ENCODE data around the gene SND1.
A peak's percentile ranks its signal among the peaks of the same experiment; 100 is the strongest.

SND1 gene

DNA sequence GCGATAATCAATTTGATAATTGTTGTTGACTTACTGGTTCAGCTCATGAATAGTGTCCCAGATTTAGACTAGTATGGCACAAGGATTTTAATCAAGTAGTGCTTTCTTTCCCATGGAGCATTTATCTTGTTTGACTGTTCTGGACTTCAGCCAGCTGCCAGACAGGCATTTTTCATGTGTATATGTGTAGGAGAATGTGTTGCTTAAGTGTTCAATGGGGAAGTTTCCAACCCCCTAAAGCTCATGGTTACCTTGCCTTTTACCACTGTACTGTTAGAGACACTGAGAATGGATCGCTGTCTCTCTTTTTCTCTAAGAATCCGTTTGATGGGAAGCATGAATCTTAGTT lies 275.3 kb downstream of the SND1 start:
- H3K4me3 ChIP-seq (ENCODE audit: low read depth, low read length), result no peak overlapping the region
- TF ChIP-seq, protein P1, sequence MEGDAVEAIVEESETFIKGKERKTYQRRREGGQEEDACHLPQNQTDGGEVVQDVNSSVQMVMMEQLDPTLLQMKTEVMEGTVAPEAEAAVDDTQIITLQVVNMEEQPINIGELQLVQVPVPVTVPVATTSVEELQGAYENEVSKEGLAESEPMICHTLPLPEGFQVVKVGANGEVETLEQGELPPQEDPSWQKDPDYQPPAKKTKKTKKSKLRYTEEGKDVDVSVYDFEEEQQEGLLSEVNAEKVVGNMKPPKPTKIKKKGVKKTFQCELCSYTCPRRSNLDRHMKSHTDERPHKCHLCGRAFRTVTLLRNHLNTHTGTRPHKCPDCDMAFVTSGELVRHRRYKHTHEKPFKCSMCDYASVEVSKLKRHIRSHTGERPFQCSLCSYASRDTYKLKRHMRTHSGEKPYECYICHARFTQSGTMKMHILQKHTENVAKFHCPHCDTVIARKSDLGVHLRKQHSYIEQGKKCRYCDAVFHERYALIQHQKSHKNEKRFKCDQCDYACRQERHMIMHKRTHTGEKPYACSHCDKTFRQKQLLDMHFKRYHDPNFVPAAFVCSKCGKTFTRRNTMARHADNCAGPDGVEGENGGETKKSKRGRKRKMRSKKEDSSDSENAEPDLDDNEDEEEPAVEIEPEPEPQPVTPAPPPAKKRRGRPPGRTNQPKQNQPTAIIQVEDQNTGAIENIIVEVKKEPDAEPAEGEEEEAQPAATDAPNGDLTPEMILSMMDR (IDR thresholded peaks at IDR 0.05; ENCODE audit: insufficient read depth, low read depth, low read length, missing control alignments), result no peak
- DNase-seq (ENCODE audit: low read depth), result no peak

DNA sequence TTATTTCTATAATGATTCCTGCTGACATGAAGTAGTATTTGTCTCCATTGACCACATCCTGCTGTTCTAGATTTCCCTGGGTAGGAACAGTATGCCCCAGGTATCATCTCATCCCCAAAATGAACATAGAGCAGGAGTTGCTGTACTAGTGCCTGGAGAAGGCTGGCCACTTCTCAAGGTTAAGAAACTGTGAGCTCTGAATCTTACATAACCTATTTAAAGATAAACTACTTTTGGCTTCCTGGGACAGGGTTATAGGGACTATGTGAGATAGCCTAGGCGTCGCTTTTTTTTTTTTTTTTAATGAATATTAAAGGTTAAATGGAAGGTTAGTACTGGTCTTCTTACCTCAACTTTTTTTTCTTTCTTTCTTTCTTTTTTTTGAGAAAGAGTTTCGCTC lies 276.2 kb downstream of the SND1 start:
- TF ChIP-seq, protein P1 (IDR thresholded peaks at IDR 0.05; ENCODE audit: insufficient read depth, low read depth, low read length, missing control alignments), result no peak

DNA sequence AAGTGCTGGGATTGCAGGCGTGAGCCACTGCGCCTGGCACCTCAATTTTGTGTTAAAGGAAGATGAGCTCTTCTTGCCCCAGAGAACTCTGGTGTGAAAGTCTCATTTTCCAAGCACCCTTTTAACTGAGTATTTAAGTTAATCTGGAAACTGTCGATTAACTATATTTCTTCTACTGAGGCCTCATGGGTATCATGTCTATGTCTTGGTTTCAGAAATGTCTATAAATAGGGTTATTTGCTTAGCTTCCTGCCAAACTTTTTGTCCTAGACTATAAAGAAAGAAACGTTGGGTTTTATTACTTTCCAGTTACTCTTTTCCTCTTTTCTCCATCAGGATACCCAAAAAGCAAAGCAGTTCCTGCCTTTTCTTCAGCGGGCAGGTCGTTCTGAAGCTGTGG lies 276.9 kb downstream of the SND1 start:
- no peak for DNase-seq (ENCODE audit: low read depth)
- TF ChIP-seq, protein P1 (IDR thresholded peaks at IDR 0.05; ENCODE audit: insufficient read depth, low read depth, low read length, missing control alignments), result no peak
- H3K4me3 ChIP-seq (ENCODE audit: low read depth, low read length), result peak overlapping the region; percentile 22

More for the DNA sequence above, 276.2 kb downstream of the SND1 start:
- no peak for DNase-seq (ENCODE audit: low read depth)
- H3K4me3 ChIP-seq (ENCODE audit: low read depth, low read length), result no peak overlapping the region

DNA sequence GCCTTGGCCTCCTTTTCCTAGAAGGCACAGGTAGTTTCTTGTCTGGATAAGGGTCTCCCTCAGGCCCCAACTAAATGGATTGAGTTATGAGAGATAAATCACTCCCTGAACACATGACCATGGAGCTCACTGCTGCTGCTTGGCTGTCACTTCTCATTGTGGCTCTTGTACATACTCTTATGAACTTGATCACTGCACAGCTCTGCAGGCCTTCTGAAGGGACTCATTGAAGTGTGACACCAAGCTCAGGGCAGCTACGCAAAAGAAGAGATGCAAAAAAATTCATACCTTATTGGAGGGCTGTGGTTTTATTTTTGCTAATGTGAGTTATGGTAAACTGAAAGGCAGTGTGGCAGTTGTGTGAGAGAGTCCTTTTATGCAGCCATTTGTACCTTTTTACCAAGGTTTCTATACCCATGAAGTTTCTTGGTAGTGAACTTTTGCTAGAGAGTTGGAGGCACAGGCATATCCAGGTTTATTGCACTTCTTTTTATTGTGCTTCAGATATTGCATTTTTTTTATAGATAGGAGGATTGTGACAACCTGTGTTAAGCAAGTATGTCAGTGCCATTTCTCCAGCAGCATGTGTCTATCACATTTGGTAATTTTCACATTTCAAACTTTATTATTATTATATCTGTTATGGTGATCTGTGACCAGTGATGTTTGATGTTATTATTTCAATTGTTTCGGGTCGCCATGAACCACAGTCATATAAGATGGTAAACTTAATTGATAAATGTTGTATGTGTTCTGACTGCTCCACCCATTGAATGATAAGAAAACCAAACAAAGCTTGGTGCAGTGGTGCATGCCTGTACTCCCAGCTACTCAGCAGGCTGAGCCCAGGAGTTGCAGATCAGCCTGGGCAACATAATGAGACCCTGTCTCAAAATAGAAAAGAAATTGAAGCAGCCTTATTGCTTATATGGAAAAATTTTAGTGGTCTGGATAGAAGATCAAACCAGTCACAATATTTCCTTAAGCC lies 278.6 kb downstream of the SND1 start:
- peak; percentile 56 for DNase-seq (ENCODE audit: low read depth)
- TF ChIP-seq, protein P1 (IDR thresholded peaks at IDR 0.05; ENCODE audit: insufficient read depth, low read depth, low read length, missing control alignments), result no peak
- peak overlapping the region; percentile 22 for H3K4me3 ChIP-seq (ENCODE audit: low read depth, low read length)

DNA sequence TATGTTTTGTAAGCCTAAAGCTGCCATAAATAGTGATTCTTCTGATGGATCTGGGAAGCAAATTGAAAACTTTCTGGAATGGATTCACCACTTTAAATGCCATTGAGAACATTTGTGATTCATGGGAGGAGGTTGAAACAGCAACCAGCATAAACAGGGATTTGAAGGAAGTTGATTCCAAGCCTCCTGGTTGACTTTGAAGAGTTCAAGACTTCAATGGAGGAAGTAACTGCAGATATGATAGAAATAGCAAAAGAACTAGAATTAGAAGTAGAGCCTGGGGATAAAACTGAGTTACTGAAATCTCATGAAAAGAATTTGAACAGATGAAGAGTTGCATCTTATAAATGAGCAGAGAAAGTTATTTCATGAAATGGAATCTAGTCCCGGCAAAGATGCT lies 280.1 kb downstream of the SND1 start:
- no peak overlapping the region for H3K4me3 ChIP-seq (ENCODE audit: low read depth, low read length)
- TF ChIP-seq, protein P1 (IDR thresholded peaks at IDR 0.05; ENCODE audit: insufficient read depth, low read depth, low read length, missing control alignments), result no peak
- DNase-seq (ENCODE audit: low read depth), result no peak

DNA sequence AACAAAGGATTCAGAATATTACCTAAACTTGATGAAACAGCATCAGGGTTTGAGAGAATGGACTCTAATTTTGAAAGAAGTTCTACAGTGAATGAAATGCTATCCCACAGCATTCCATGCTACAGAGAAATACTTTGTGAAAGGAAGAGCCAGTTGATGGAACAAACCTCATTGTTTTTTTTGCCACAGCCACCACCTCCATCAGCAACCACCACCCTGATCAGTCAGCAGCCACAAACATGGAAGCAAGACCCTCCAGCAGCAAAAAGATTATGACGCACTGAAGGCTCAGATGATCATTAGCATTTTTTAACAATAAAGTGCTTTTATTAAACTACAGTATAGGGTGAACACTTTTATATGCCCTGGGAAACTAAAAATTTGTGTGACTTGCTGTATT lies 280.5 kb downstream of the SND1 start:
- H3K4me3 ChIP-seq (ENCODE audit: low read depth, low read length), result no peak overlapping the region
- DNase-seq (ENCODE audit: low read depth), result no peak
- TF ChIP-seq, protein P1 (IDR thresholded peaks at IDR 0.05; ENCODE audit: insufficient read depth, low read depth, low read length, missing control alignments), result no peak
